NCI-H774 (cell line): Measurements from ENCODE around the gene IL1RL1.

ENCODE experiments used
- DNase-seq: peaks from one replicate; lab custom pipeline; 2025; lab: John Stamatoyannopoulos, UW

Gene IL1RL1

DNA sequence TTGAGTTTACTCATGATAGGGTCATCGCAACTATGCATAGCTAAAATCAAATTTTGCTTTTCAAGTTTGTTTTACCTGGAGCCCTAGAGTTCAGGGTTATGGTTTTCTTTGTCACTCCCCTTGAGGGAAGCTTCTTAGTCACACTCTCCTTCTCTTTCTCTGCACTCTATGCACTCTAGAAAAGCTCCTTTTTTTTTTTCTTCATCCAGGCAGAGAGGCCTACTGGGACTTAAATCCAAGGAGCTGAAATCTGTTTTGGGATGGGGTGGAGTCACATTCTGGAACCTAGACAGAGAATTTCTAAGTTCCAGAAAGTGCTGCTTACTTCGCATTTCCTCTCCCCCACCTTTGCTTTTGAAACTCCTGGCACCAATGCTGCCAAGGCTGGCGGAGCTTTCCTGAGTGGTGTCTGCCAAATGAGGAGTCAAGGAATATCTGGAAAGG, 25.2 kb downstream of the IL1RL1 start:
- DNase-seq: no peak

- DNase-seq: no peak
Observed at GRCh38 chr2:102337012-102337411, 25.6 kb downstream of the IL1RL1 start.

DNA sequence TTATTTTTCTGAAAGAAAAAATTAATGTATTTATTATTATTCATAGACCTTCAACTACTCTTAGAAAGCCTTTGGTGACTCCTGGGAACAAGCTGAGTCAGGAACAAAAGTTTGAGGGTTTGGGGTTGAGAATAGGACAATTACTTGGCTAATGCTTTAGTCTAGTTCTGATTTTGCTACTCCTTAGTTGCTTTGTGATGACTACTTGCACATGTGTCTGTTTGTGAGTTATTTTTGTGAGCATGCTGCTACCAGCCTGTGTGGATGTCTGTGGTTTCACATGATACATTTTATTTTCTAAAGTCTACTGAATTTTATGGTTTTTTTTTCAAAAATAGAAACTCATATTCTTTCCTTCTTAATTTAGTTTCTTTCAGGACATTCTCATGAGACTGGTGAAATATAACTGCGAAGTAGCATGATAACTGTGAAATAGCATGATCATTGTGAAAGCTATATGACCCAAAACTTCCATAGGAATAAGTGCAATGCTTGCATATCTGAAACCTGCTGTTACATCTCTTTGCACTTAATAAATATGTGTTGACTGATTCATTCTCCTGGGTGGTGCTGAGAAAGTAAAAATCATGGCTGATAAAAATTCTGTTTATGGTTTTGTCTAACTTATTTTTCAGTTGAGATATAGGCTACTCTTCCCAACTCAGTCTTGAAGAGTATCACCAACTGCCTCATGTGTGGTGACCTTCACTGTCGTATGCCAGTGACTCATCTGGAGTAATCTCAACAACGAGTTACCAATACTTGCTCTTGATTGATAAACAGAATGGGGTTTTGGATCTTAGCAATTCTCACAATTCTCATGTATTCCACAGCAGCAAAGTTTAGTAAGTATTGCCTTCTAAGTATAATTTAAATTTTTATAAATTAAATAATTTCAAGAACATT, 26.4 kb downstream of the IL1RL1 start:
- DNase-seq: no peak

DNA sequence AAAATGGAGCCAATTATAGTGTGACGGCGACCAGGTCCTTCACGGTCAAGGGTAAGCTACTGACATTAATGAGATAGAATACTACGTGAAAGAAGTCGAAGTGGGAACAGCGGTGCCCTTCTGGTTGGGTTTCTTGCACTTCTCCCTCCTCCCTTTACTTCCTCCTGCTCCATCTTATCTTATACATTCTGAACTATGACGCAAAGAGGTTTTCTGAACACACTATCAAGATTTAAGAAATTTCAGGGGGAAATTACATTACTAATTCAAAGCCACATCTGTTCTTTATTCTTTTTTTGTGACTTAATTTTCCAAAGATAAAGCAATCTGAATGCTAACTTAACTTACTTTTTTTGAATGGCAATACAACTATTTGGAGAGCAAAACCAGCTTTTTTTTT, 29.4 kb downstream of the IL1RL1 start:
- DNase-seq: no peak

GRCh38 chr2:102342888-102343287, 31.5 kb downstream of the IL1RL1 start:
- no peak for DNase-seq

DNA sequence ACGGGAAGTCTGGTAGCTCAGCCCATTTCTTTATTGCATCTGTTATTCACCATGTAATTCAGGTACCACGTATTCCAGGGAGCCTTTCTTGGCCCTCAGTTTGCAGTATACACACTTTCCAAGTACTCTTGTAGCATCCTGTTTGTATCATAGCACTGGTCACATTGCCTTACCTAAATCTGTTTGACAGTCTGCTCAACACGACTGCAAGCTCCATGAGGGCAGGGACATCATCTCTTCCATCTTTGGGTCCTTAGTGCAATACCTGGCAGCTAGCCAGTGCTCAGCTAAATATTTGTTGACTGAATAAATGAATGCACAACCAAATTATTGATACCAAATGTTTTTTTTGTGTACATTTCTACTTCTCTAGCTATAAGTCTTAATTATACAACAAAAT, 33.0 kb downstream of the IL1RL1 start:
- DNase-seq: no peak

GRCh38 chr2:102345329-102345920, 34.1 kb downstream of the IL1RL1 start:
- DNase-seq: no peak

DNA sequence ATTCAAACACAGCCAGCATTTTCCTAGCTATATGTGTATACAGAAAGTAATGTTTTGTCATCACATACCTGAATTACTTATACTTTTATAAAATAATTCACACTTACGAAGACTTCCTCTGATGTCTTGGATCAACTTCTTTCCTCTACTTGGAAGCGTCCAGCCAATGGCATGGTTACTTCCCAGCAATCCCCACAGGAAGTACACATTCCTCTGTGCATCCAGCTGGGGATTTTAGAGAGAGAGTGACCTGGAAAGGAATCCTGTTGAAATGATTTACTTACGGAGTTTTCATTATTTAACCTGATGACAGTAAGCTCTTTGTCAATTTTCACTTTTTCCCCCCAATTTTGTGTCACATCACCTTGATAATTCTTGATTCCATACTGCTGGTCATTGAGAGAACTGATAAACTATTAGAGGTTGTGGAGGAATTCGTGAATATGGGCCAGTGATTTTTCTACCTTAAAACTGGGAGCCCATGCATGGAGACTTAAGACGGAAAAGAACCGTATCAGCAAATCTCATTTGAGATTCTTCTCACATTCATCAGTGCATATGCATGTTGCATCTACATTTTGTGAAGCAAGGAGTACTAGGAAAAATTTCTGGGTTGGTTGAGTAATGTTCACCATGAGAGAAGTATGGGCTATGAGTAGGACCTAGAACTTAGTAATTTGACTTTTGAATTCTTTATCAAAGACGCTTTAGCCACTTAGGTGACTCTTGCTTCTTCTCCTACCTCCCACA, 35.2 kb downstream of the IL1RL1 start:
- DNase-seq: no peak

GRCh38 chr2:102350137-102350793, 38.9 kb downstream of the IL1RL1 start:
- DNase-seq: no peak

DNA sequence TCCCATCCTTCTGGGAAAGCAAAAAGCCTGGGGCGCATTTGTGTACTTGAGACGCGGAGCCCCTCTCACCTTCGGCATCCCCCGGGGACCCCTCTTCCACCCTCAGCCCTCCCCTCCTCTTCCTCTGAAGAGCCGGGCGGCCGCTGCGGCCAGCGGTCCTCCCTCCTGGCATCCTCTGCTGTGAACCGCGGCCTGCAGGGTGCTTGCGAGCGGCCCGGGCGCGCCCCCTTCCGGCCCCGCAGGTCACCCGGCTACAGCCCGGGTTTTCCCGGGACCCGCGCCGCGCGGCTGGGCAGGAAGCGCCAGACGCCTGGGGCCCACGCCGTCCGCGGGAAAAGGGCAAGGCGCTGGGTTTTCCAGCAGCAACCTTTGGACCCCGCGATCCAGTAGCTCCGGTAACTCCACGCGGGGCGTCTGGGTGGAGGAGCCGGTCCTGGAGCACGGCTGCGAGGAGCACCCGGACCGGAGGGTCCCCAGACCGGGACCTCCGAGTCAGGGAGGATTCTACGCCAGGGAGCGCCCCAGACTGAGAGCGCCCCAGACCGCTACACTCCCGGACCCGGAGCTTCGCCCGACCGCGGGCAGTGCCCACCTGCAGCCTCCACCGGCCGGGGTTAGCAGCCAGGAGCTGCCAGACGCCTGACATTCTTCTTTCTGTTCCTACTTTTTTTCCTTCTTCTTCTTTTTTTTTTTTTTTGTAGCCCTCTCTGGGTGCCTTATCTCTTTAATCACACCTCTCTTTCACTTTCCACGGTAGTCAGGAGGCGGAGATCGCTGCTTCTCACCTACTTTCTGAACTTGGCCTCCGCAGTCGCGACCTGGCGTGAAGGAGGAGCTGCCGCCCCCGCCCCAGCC, 44.4 kb downstream of the IL1RL1 start, which contains the start of gene IL18R1:
Gene IL18R1 (plus strand): TSS at position 271 of the 855 bp plus-strand sequence. CDS start 6,865 bp downstream, outside the sequence.
- DNase-seq: peak; percentile 2

- DNase-seq: no peak
Observed at GRCh38 chr2:102356381-102356712, 45.0 kb downstream of the IL1RL1 start.

GRCh38 chr2:102356741-102357140, 45.4 kb downstream of the IL1RL1 start:
- no peak for DNase-seq

GRCh38 chr2:102357937-102358336, 46.6 kb downstream of the IL1RL1 start:
- DNase-seq: no peak

- DNase-seq: no peak
Observed at GRCh38 chr2:102358496-102358895, 47.1 kb downstream of the IL1RL1 start.

GRCh38 chr2:102359527-102359926, 48.2 kb downstream of the IL1RL1 start:
- no peak for DNase-seq

GRCh38 chr2:102361632-102362241, 50.4 kb downstream of the IL1RL1 start:
- no peak for DNase-seq

GRCh38 chr2:102365763-102366162, 54.4 kb downstream of the IL1RL1 start:
- DNase-seq: no peak

DNA sequence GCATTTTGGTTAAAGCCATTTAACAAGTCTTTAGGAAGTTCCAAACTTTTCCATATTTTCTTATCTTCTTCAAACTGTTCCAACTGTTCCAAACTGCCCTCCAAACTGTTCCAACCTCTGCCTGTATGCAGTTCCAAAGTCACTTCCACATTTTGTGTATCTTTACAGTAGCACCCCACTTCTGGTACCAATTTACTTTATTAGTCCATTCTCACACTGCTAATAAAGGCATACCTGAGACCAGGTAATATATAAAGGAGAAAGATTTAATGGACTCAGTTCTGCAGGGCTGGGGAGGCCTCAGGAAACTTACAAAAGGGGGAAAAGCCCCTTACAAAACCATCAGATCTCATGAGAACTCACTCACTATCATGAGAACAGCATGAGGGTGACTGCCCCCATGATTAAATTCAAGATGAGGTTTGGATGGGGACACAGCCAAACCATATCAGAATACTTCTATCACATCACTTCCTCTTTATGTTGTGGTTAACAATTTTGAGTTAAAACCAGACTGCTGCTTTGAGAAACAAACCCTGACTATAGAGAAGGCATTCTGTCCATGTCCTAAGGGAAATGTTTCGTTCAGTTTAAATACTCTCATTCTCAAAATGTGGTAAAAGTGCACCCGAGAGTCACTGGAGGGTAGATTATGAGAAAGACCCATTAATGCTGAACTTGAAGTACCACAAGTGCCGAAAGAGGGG, 55.2 kb downstream of the IL1RL1 start:
- DNase-seq: no peak

DNA sequence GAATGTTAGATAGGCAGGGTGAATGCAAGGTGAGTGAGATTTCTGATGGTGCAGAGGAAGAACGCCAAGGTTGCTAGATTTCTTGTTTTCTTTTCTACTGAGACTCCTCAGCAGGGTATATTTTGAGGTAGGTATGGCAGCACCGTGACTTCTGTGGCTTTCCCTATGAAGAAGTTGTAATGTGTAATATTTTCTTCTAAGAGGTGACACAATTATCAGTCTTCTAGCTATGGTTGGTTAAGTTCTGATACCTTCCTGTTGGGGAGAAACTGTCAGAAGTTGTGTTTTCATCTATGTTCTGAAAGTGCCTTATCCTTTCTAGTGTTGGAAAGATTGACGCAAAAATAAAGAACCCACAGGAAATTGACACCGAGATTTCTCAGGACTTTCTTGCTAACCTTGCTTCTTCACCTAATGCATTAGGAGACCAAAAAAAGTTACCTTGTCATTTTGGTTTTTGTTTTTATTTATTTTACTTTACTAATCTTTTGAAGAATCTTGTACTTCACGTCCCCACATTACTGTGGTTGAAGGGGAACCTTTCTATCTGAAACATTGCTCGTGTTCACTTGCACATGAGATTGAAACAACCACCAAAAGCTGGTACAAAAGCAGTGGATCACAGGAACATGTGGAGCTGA, 56.1 kb downstream of the IL1RL1 start:
- no peak for DNase-seq
